Activated CD8-positive, alpha-beta memory T cell treated with anti-CD3 and anti-CD28 coated beads, Interleukin-2, amount 10 ng/mL, durations not matched to agents 7 days and 5 days (primary cell): Measurements from ENCODE around the gene GRM7. TPM values are rescaled to one million over a fixed set of nuclear protein-coding genes. Genes with fewer than 3 reads are reported as not detected.

ENCODE experiments used
- ATAC-seq: fragments of 150-1000 bp; cut with Tn5 transposase; one replicate; pipeline ENCODE4 v1.10.0; 2021; ENCODE audit warnings: moderate library complexity
- CTCF ChIA-PET: fragments of 350-600 bp; sonication (Branson Sonifier 250); formaldehyde crosslinking; loops from one replicate; lab custom pipeline; 2021; ENCODE audit warnings: antibody characterized with exemption; lab: Charles Lee
- DNase-seq: peaks from one replicate; pipeline ENCODE4 v3.0.0-alpha.2; 2020
- H3K27ac Mint-ChIP-seq: one replicate; pipeline ENCODE4 v1.8.0; 2021; ENCODE audit warnings: mild to moderate bottlenecking, mixed read lengths
- H3K27me3 Mint-ChIP-seq: one replicate; pipeline ENCODE4 v1.8.0; 2021; ENCODE audit warnings: mixed read lengths
- H3K36me3 Mint-ChIP-seq: one replicate; pipeline ENCODE4 v1.8.0; 2021; ENCODE audit warnings: mild to moderate bottlenecking, mixed read lengths
- H3K4me1 Mint-ChIP-seq: one replicate; pipeline ENCODE4 v1.8.0; 2021; ENCODE audit warnings: mixed read lengths
- H3K4me3 Mint-ChIP-seq: one replicate; pipeline ENCODE4 v1.8.0; 2021; ENCODE audit warnings: mild to moderate bottlenecking, moderate library complexity, mixed read lengths
- H3K9me3 Mint-ChIP-seq: one replicate; pipeline ENCODE4 v1.8.0; 2022; ENCODE audit warnings: low read depth, mixed read lengths
- total RNA-seq, 2 experiments: library from RNA; stranded (reverse); gene quantifications; one replicate each; pipeline ENCODE4 v1.2.3, GENCODE V29; 2021

Gene GRM7
- total RNA-seq, 2 experiments from 2014 or later, result not detected

- no peaks in the 10 kb centered on the region for H3K27me3 Mint-ChIP-seq
- peaks cover 2% of the 10 kb centered on the region for H3K9me3 Mint-ChIP-seq
- DNase-seq (no peak), ATAC-seq (no peak)
- H3K4me1 Mint-ChIP-seq, result no peaks in the 10 kb centered on the region
- H3K36me3 Mint-ChIP-seq, result no peaks in the 10 kb centered on the region
- H3K4me3 Mint-ChIP-seq, result no peak overlapping the region
- no peak overlapping the region for H3K27ac Mint-ChIP-seq
- CTCF ChIA-PET, result no interaction called here
Observed at GRCh38 chr3:7506606-7507180, 645.8 kb downstream of the GRM7 start.

- H3K27me3 Mint-ChIP-seq, result no peaks in the 10 kb centered on the region
- CTCF ChIA-PET, result no interaction called here
- ATAC-seq (no peak), DNase-seq (no peak)
- peaks cover 2% of the 10 kb centered on the region for H3K9me3 Mint-ChIP-seq
- H3K36me3 Mint-ChIP-seq, result no peaks in the 10 kb centered on the region
- no peak overlapping the region for H3K27ac Mint-ChIP-seq
- no peaks in the 10 kb centered on the region for H3K4me1 Mint-ChIP-seq
- H3K4me3 Mint-ChIP-seq, result no peak overlapping the region
Observed at GRCh38 chr3:7508821-7509220, 647.9 kb downstream of the GRM7 start.

- Mint-ChIP-seq H3K27ac (no peak overlapping the region), H3K36me3 (no peaks in the 10 kb centered on the region)
Observed at GRCh38 chr3:7512048-7512447, 651.1 kb downstream of the GRM7 start.

GRCh38 chr3:7518026-7518425 lies 657.1 kb downstream of the GRM7 start:
- ATAC-seq, result no peak
- peaks cover 2% of the 10 kb centered on the region for H3K9me3 Mint-ChIP-seq
- H3K27ac Mint-ChIP-seq, result no peak overlapping the region
- CTCF ChIA-PET, result no interaction called here
- no peaks in the 10 kb centered on the region for H3K4me1 Mint-ChIP-seq
- no peak for DNase-seq
- no peaks in the 10 kb centered on the region for H3K36me3 Mint-ChIP-seq
- H3K4me3 Mint-ChIP-seq, result no peak overlapping the region
- no peaks in the 10 kb centered on the region for H3K27me3 Mint-ChIP-seq

More at GRCh38 chr3:7512048-7512447, 651.1 kb downstream of the GRM7 start:
- CTCF ChIA-PET, result no interaction called here
- H3K4me3 Mint-ChIP-seq, result no peak overlapping the region
- no peaks in the 10 kb centered on the region for H3K4me1 Mint-ChIP-seq
- DNase-seq (no peak), ATAC-seq (no peak)
- peaks cover 2% of the 10 kb centered on the region for H3K9me3 Mint-ChIP-seq
- H3K27me3 Mint-ChIP-seq, result no peaks in the 10 kb centered on the region

- ATAC-seq (no peak), DNase-seq (no peak)
- Mint-ChIP-seq H3K9me3 (peaks cover 2% of the 10 kb centered on the region), H3K4me1 (no peaks in the 10 kb centered on the region), H3K27ac (no peak overlapping the region), H3K4me3 (no peak overlapping the region), H3K27me3 (no peaks in the 10 kb centered on the region), H3K36me3 (no peaks in the 10 kb centered on the region)
- CTCF ChIA-PET, result no interaction called here
Observed at GRCh38 chr3:7518456-7518855, 657.5 kb downstream of the GRM7 start.

- Mint-ChIP-seq H3K27me3 (no peaks in the 10 kb centered on the region), H3K27ac (no peak overlapping the region), H3K36me3 (no peaks in the 10 kb centered on the region), H3K4me1 (no peaks in the 10 kb centered on the region), H3K9me3 (peaks cover 4% of the 10 kb centered on the region), H3K4me3 (no peak overlapping the region)
- ATAC-seq (no peak), DNase-seq (no peak)
- CTCF ChIA-PET, result no interaction called here
Observed at GRCh38 chr3:7520059-7520458, 659.1 kb downstream of the GRM7 start.

- H3K9me3 Mint-ChIP-seq, result peaks cover 6% of the 10 kb centered on the region
- CTCF ChIA-PET, result no interaction called here
- ATAC-seq (no peak), DNase-seq (no peak)
- no peak overlapping the region for H3K27ac Mint-ChIP-seq
- no peaks in the 10 kb centered on the region for H3K27me3 Mint-ChIP-seq
- H3K4me1 Mint-ChIP-seq, result no peaks in the 10 kb centered on the region
- no peaks in the 10 kb centered on the region for H3K36me3 Mint-ChIP-seq
- H3K4me3 Mint-ChIP-seq, result no peak overlapping the region
Observed at GRCh38 chr3:7520593-7520992, 659.7 kb downstream of the GRM7 start.

- H3K27ac Mint-ChIP-seq, result no peak overlapping the region
- H3K27me3 Mint-ChIP-seq, result no peaks in the 10 kb centered on the region
- H3K9me3 Mint-ChIP-seq, result no peaks in the 10 kb centered on the region
- no peak overlapping the region for H3K4me3 Mint-ChIP-seq
- no peaks in the 10 kb centered on the region for H3K4me1 Mint-ChIP-seq
- ATAC-seq (no peak), DNase-seq (no peak)
- CTCF ChIA-PET, result no interaction called here
- no peaks in the 10 kb centered on the region for H3K36me3 Mint-ChIP-seq
Observed at GRCh38 chr3:7536510-7536909, 675.6 kb downstream of the GRM7 start.

- CTCF ChIA-PET, result no interaction called here
- H3K9me3 Mint-ChIP-seq, result no peaks in the 10 kb centered on the region
Observed at GRCh38 chr3:7536921-7537320, 676.0 kb downstream of the GRM7 start.

GRCh38 chr3:7543294-7543880 lies 682.5 kb downstream of the GRM7 start:
- Mint-ChIP-seq H3K9me3 (peaks cover 2% of the 10 kb centered on the region), H3K27ac (no peak overlapping the region), H3K36me3 (no peaks in the 10 kb centered on the region), H3K27me3 (no peaks in the 10 kb centered on the region), H3K4me1 (no peaks in the 10 kb centered on the region), H3K4me3 (no peak overlapping the region)
- ATAC-seq, result no peak
- CTCF ChIA-PET, result no interaction called here
- DNase-seq, result no peak

More at GRCh38 chr3:7536921-7537320, 676.0 kb downstream of the GRM7 start:
- H3K36me3 Mint-ChIP-seq, result no peaks in the 10 kb centered on the region
- H3K4me3 Mint-ChIP-seq, result no peak overlapping the region
- H3K27ac Mint-ChIP-seq, result no peak overlapping the region
- H3K4me1 Mint-ChIP-seq, result no peaks in the 10 kb centered on the region
- DNase-seq, result no peak
- H3K27me3 Mint-ChIP-seq, result no peaks in the 10 kb centered on the region
- ATAC-seq, result no peak

- H3K4me3 Mint-ChIP-seq, result no peak overlapping the region
- H3K4me1 Mint-ChIP-seq, result no peaks in the 10 kb centered on the region
- CTCF ChIA-PET, result no interaction called here
- H3K36me3 Mint-ChIP-seq, result no peaks in the 10 kb centered on the region
- H3K9me3 Mint-ChIP-seq, result peaks cover 2% of the 10 kb centered on the region
- DNase-seq (no peak), ATAC-seq (no peak)
- no peaks in the 10 kb centered on the region for H3K27me3 Mint-ChIP-seq
- H3K27ac Mint-ChIP-seq, result no peak overlapping the region
Observed at GRCh38 chr3:7545334-7545733, 684.4 kb downstream of the GRM7 start.

GRCh38 chr3:7546253-7546652 lies 685.3 kb downstream of the GRM7 start:
- no peak overlapping the region for H3K4me3 Mint-ChIP-seq
- CTCF ChIA-PET, result no interaction called here
- H3K36me3 Mint-ChIP-seq, result no peaks in the 10 kb centered on the region
- DNase-seq (no peak), ATAC-seq (no peak)
- no peaks in the 10 kb centered on the region for H3K4me1 Mint-ChIP-seq
- H3K27ac Mint-ChIP-seq, result no peak overlapping the region
- peaks cover 2% of the 10 kb centered on the region for H3K9me3 Mint-ChIP-seq
- H3K27me3 Mint-ChIP-seq, result no peaks in the 10 kb centered on the region

GRCh38 chr3:7547826-7548225 lies 686.9 kb downstream of the GRM7 start:
- ATAC-seq (no peak), DNase-seq (no peak)
- peaks cover 5% of the 10 kb centered on the region for H3K9me3 Mint-ChIP-seq
- H3K36me3 Mint-ChIP-seq, result no peaks in the 10 kb centered on the region
- CTCF ChIA-PET, result no interaction called here
- no peak overlapping the region for H3K27ac Mint-ChIP-seq
- no peaks in the 10 kb centered on the region for H3K27me3 Mint-ChIP-seq
- H3K4me3 Mint-ChIP-seq, result no peak overlapping the region
- H3K4me1 Mint-ChIP-seq, result no peaks in the 10 kb centered on the region

GRCh38 chr3:7562892-7563291 lies 702.0 kb downstream of the GRM7 start:
- no peaks in the 10 kb centered on the region for H3K4me1 Mint-ChIP-seq
- peaks cover 2% of the 10 kb centered on the region for H3K9me3 Mint-ChIP-seq
- no peak for ATAC-seq
- H3K27ac Mint-ChIP-seq, result no peak overlapping the region
- H3K36me3 Mint-ChIP-seq, result no peaks in the 10 kb centered on the region
- CTCF ChIA-PET, result no interaction called here
- H3K27me3 Mint-ChIP-seq, result no peaks in the 10 kb centered on the region
- no peak for DNase-seq
- no peak overlapping the region for H3K4me3 Mint-ChIP-seq
